Measurements from ENCODE around the gene DACH1. TPM values are rescaled to one million over a fixed set of nuclear protein-coding genes. Genes with fewer than 3 reads are reported as not detected.

DACH1 gene
- total RNA-seq, 2 donors from 2014 or later: 0.14 to 0.17 TPM

- Mint-ChIP-seq H3K27me3 (ENCODE audit: low read depth) (no peaks in the 10 kb centered on the region), H3K36me3 (ENCODE audit: insufficient read depth in 2 of 2) (no peaks in the 10 kb centered on the region), H3K4me1 (ENCODE audit: low read depth) (no peaks in the 10 kb centered on the region), H3K9me3 (peaks cover 0 to 2% of the 10 kb centered on the region in 2 donors), H3K4me3 (no peak overlapping the region), H3K27ac (no peak overlapping the region)
- ATAC-seq (replicated peaks in 1 of 2) (no peak), DNase-seq (no peak)
Observed at GRCh38 chr13:71515744-71516038, 351.3 kb downstream of the DACH1 start.

- Mint-ChIP-seq H3K36me3 (ENCODE audit: insufficient read depth in 2 of 2) (no peaks in the 10 kb centered on the region), H3K4me3 (no peak overlapping the region), H3K27me3 (ENCODE audit: low read depth) (no peaks in the 10 kb centered on the region), H3K4me1 (ENCODE audit: low read depth) (no peaks in the 10 kb centered on the region), H3K9me3 (peaks cover 0 to 2% of the 10 kb centered on the region in 2 donors), H3K27ac (no peak overlapping the region)
- DNase-seq (no peak), ATAC-seq (replicated peaks in 1 of 2) (no peak)
Observed at GRCh38 chr13:71514900-71515743, 351.9 kb downstream of the DACH1 start.

DNA sequence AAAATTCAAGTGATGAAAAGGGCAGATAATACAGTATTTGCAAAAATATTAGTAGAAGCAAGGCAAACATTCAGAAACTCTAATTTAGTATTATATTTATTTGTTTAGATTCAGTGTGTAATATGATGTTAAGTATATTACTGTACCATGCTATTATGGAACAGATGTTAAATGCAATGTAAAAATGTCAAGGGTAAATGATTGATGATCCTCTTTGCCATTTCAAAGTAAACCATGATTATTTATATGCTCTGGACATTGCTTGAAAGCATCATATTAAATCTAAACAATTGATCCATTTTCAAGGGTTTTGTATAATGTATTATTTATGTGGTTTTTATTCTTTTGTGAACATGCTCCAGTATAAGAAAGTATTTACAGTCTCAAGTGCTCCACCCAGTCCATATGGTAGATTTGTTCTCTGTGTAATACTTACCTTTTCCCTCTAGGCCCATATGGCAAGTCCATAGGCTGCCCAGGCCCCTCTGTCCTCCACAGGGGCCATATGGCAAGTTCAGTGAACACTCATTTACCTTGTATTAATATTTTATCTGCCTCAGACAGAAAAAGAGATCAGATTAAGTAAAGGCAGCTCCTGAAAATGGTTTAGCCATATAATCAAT lies 353.5 kb downstream of the DACH1 start:
- peaks cover 0 to 2% of the 10 kb centered on the region in 2 donors for H3K9me3 Mint-ChIP-seq
- ATAC-seq (replicated peaks in 1 of 2): no peak
- no peak overlapping the region for H3K27ac Mint-ChIP-seq
- H3K36me3 Mint-ChIP-seq (ENCODE audit: insufficient read depth in 2 of 2): no peaks in the 10 kb centered on the region
- DNase-seq: no peak
- no peaks in the 10 kb centered on the region for H3K27me3 Mint-ChIP-seq (ENCODE audit: low read depth)
- H3K4me1 Mint-ChIP-seq (ENCODE audit: low read depth): no peaks in the 10 kb centered on the region
- no peak overlapping the region for H3K4me3 Mint-ChIP-seq

GRCh38 chr13:71503781-71504180 lies 363.2 kb downstream of the DACH1 start:
- H3K27ac Mint-ChIP-seq: no peak overlapping the region
- no peak overlapping the region for H3K4me3 Mint-ChIP-seq
- no peaks in the 10 kb centered on the region for H3K27me3 Mint-ChIP-seq (ENCODE audit: low read depth)
- no peak for ATAC-seq (replicated peaks in 1 of 2)
- peaks cover 0 to 2% of the 10 kb centered on the region in 2 donors for H3K9me3 Mint-ChIP-seq
- H3K36me3 Mint-ChIP-seq (ENCODE audit: insufficient read depth in 2 of 2): no peaks in the 10 kb centered on the region
- no peaks in the 10 kb centered on the region for H3K4me1 Mint-ChIP-seq (ENCODE audit: low read depth)
- no peak for DNase-seq

DNA sequence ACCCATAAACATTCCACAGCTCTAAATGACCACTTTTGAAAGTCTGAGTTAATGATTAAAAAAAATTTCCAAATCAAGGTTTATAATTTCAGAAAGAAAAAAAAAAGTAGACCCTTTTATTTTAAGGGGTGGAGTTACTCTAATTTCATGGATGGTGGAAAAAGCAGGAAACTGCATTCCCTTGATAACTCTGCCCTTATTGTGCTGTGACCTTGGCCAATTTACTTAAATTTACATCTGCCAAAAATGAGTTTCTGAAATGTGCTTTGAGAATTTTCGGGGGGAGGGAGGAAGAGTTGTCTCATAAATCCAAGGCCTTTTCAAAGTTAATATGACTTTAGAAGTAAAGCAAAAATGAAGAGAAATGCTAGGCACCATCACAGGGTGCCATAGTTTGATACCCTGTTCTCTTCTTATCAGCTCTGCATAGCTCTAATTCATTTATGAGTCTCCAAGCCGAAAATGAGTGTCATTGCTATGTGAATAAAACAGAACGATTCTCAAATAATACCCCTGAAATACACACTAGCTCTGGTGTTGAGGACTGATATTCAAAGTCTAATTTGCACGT lies 367.0 kb downstream of the DACH1 start:
- H3K36me3 Mint-ChIP-seq (ENCODE audit: insufficient read depth in 2 of 2): no peaks in the 10 kb centered on the region
- no peaks in the 10 kb centered on the region for H3K27me3 Mint-ChIP-seq (ENCODE audit: low read depth)
- H3K4me1 Mint-ChIP-seq (ENCODE audit: low read depth): no peaks in the 10 kb centered on the region
- H3K9me3 Mint-ChIP-seq: peaks cover 0 to 2% of the 10 kb centered on the region in 2 donors
- ATAC-seq (replicated peaks in 1 of 2) (no peak), DNase-seq (no peak)
- H3K4me3 Mint-ChIP-seq: no peak overlapping the region
- H3K27ac Mint-ChIP-seq: no peak overlapping the region

DNA sequence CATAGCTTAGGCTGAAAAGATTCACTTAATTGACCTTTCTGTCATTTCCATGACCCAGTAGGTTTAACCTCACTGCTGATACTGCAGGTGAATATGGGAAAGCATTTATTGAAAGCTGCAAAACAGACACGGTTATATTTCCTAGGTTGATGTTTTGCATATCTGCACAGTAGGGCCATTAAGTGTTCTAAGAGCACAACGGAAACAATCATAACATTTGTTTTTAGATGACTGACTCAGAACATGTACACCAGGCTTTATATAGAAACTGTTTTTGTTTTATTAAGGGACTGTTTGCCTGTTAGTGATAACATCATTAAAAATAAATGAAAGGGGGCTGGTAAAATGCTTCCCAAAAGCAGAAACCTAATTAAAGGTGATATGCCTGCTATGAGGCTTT lies 367.8 kb downstream of the DACH1 start:
- Mint-ChIP-seq H3K27ac (no peak overlapping the region), H3K9me3 (peaks cover 0 to under 1% of the 10 kb centered on the region in 2 donors), H3K36me3 (ENCODE audit: insufficient read depth in 2 of 2) (no peaks in the 10 kb centered on the region), H3K4me1 (ENCODE audit: low read depth) (no peaks in the 10 kb centered on the region), H3K4me3 (no peak overlapping the region), H3K27me3 (ENCODE audit: low read depth) (no peaks in the 10 kb centered on the region)
- ATAC-seq (replicated peaks in 1 of 2): no peak
- DNase-seq: no peak

GRCh38 chr13:71493189-71493588 lies 373.8 kb downstream of the DACH1 start:
- Mint-ChIP-seq H3K36me3 (ENCODE audit: insufficient read depth in 2 of 2) (no peaks in the 10 kb centered on the region), H3K27ac (no peak overlapping the region), H3K9me3 (no peaks in the 10 kb centered on the region), H3K4me1 (ENCODE audit: low read depth) (no peaks in the 10 kb centered on the region), H3K4me3 (no peak overlapping the region), H3K27me3 (ENCODE audit: low read depth) (no peaks in the 10 kb centered on the region)
- no peak for ATAC-seq (replicated peaks in 1 of 2)
- DNase-seq: no peak

GRCh38 chr13:71492346-71492871 lies 374.6 kb downstream of the DACH1 start:
- H3K27ac Mint-ChIP-seq: no peak overlapping the region

GRCh38 chr13:71491010-71491409 lies 376.0 kb downstream of the DACH1 start:
- Mint-ChIP-seq H3K9me3 (no peaks in the 10 kb centered on the region), H3K36me3 (ENCODE audit: insufficient read depth in 2 of 2) (no peaks in the 10 kb centered on the region), H3K4me3 (no peak overlapping the region), H3K27me3 (ENCODE audit: low read depth) (no peaks in the 10 kb centered on the region), H3K27ac (no peak overlapping the region), H3K4me1 (ENCODE audit: low read depth) (no peaks in the 10 kb centered on the region)
- DNase-seq (no peak), ATAC-seq (replicated peaks in 1 of 2) (no peak)

More at GRCh38 chr13:71492346-71492871, 374.6 kb downstream of the DACH1 start:
- Mint-ChIP-seq H3K27me3 (ENCODE audit: low read depth) (no peaks in the 10 kb centered on the region), H3K9me3 (no peaks in the 10 kb centered on the region), H3K4me3 (no peak overlapping the region), H3K4me1 (ENCODE audit: low read depth) (no peaks in the 10 kb centered on the region), H3K36me3 (ENCODE audit: insufficient read depth in 2 of 2) (no peaks in the 10 kb centered on the region)
- DNase-seq (no peak), ATAC-seq (replicated peaks in 1 of 2) (no peak)

GRCh38 chr13:71489041-71489440 lies 378.0 kb downstream of the DACH1 start:
- Mint-ChIP-seq H3K4me1 (ENCODE audit: low read depth) (no peaks in the 10 kb centered on the region), H3K27ac (no peak overlapping the region), H3K27me3 (ENCODE audit: low read depth) (no peaks in the 10 kb centered on the region), H3K4me3 (no peak overlapping the region), H3K36me3 (ENCODE audit: insufficient read depth in 2 of 2) (no peaks in the 10 kb centered on the region), H3K9me3 (no peaks in the 10 kb centered on the region)
- DNase-seq: no peak
- no peak for ATAC-seq (replicated peaks in 1 of 2)

- H3K9me3 Mint-ChIP-seq: no peaks in the 10 kb centered on the region
- ATAC-seq (replicated peaks in 1 of 2) (no peak), DNase-seq (no peak)
- H3K36me3 Mint-ChIP-seq (ENCODE audit: insufficient read depth in 2 of 2): no peaks in the 10 kb centered on the region
- H3K27me3 Mint-ChIP-seq (ENCODE audit: low read depth): no peaks in the 10 kb centered on the region
- no peak overlapping the region for H3K27ac Mint-ChIP-seq
- H3K4me1 Mint-ChIP-seq (ENCODE audit: low read depth): no peaks in the 10 kb centered on the region
- H3K4me3 Mint-ChIP-seq: no peak overlapping the region
Observed at GRCh38 chr13:71488201-71488600, 378.8 kb downstream of the DACH1 start.

GRCh38 chr13:71485913-71486312 lies 381.1 kb downstream of the DACH1 start:
- ATAC-seq (replicated peaks in 1 of 2): no peak
- no peaks in the 10 kb centered on the region for H3K9me3 Mint-ChIP-seq
- H3K4me1 Mint-ChIP-seq (ENCODE audit: low read depth): no peaks in the 10 kb centered on the region
- no peaks in the 10 kb centered on the region for H3K27me3 Mint-ChIP-seq (ENCODE audit: low read depth)
- no peaks in the 10 kb centered on the region for H3K36me3 Mint-ChIP-seq (ENCODE audit: insufficient read depth in 2 of 2)
- no peak overlapping the region for H3K27ac Mint-ChIP-seq
- H3K4me3 Mint-ChIP-seq: no peak overlapping the region
- no peak for DNase-seq

DNA sequence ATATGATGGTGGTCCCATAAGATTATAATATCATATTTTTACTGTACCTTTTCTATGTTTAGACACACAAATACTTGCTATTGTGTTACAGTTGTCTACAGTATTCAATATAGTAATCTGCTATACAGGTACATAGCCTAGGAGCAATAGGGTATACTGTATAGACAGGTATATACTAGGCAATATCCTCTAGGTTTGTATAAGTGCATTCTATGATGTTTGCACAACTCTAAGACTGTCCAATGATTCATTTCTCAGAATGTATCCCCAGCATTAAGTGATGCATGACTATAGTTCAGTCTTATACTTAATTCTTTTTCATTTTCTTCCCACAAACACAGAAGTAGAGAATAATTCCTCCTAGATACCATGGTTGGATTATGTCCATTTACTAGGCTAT lies 383.3 kb downstream of the DACH1 start:
- H3K27me3 Mint-ChIP-seq (ENCODE audit: low read depth): no peaks in the 10 kb centered on the region
- no peak overlapping the region for H3K4me3 Mint-ChIP-seq
- H3K36me3 Mint-ChIP-seq (ENCODE audit: insufficient read depth in 2 of 2): no peaks in the 10 kb centered on the region
- H3K4me1 Mint-ChIP-seq (ENCODE audit: low read depth): no peaks in the 10 kb centered on the region
- ATAC-seq (replicated peaks in 1 of 2) (peak in 1 of 2 donors; percentile 43), DNase-seq (no peak)
- no peak overlapping the region for H3K27ac Mint-ChIP-seq
- H3K9me3 Mint-ChIP-seq: no peaks in the 10 kb centered on the region

Data from activated T-cell treated with anti-CD3 and anti-CD28 coated beads, Interleukin-2, amount 50 U/mL, for 72 hours (primary cell).